Stimulated activated CD8-positive, alpha-beta memory T cell treated with anti-CD3 and anti-CD28 coated beads, Interleukin-15, amount 100 ng/mL, for 24 hours (primary cell): ENCODE data around the gene HSD11B1L.

ENCODE experiments used
- DNase-seq: peaks from one replicate; pipeline ENCODE4 v3.0.0-alpha.2; 2020; ENCODE audit warnings: low read depth

The HSD11B1L gene

DNA sequence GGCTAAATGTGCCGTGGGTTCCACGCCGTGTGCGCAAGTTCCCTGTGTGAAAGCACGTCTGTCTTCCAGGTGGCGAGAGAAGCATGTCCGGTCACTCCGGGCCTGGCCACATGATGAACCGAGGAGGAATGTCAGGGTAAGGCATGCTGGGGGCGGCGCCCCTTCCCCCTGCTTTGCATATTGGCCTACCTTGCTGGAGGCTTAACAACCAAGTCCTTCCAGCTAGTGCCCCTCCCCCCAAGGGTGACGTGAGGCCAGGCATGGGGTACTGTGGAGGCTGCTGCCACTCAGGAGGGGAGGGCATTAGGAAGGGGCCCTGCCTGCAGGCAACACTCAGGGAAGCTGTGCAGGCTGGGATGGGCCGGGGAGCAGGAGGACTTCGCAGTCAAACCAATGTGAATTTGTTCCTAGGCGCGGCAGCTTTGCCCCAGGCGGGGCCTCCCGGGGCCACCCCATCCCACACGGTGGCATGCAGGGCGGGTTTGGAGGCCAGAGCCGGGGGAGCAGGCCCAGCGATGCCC lies 13.0 kb upstream of the HSD11B1L start:
- no peak for DNase-seq

DNA sequence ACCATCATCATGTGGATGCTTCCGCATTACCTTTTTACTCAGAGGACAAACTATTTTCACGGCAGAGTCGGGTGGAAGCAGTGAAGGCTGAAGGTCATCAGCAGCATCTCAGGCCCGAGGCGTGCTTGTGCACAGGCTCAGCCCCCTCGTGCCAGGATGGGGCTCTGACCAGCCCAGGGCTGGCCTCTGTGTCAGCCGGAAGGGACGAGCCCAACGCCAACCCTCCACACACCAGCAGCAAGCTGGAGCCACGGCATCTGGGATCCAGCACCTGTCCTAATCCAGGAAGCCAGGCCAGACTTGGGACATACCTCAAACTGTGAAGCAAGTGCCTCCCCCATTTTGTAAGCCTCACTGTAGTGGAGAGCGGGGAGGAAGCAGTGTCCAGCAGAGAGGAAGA lies 11.6 kb upstream of the HSD11B1L start:
- DNase-seq, result no peak

DNA sequence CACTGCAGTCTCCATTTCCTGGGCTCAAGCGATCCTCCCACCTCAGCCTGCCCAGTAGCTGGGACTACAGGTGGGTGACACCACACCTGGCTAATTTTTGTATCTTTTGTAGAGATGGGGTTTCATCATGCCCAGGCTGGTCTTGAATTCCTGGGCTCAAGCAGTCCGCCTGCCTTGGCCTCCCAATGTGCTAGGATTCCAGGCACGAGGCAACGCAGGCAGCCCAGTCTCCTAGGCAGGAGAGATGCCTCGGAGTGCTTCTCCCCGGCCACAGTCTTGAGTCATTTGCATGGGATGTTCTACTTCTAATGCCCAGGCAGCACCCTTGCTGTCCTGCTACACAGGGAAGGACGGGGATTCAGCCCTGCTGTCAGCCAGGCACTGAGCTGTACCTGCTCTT lies 9.2 kb upstream of the HSD11B1L start:
- no peak for DNase-seq

DNA sequence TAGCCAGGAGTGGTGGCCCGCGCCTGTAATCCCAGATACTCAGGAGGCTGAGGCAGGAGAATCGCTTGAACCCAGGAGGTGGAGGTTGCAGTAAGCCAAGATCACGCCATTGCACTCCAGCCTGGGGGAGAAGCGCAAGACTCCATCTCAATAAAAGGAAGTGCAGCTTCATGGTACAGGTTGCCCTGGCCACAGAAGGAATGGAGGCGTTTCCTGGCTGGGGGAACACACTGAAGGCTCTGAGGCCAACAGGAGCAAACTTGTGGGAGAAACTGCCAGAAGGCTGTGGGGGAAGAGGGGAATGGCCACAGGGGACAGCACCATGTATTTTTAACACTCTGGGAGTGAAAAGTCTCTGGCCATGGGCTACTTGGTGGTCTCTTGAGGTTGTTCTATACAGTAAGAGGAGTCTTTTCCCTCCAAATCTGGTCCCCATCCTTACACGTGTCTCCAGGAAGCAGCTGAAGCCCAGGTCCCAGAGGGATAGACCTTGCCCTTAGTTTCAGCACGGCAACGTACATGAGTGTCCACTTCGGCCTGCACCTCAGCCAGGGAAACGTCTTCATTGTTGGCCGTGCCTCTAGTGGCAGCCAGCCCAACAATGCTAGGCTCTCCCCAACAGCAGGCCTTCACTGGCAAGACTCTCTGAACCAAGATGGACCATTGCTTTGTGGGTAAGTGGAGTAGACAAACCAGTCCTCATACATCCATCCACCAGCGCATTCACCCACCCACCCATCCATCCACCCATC lies 7.9 kb upstream of the HSD11B1L start:
- no peak for DNase-seq

DNA sequence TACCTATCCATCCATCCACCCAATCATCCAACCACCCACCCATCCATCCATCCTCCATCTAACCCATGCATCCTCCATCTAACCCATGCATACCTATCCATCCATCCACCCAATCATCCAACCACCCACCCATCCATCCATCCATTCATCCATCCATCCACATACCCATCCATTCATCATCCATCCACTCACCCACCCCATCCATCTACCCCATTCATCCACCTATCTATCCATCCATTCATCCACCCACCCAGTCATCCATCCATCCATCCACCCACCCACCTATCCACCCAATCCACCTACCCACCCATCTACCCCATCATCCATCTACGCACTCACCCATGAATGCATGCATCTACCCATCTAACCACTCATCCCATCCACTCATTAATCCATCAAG lies 7.1 kb upstream of the HSD11B1L start:
- no peak for DNase-seq

DNA sequence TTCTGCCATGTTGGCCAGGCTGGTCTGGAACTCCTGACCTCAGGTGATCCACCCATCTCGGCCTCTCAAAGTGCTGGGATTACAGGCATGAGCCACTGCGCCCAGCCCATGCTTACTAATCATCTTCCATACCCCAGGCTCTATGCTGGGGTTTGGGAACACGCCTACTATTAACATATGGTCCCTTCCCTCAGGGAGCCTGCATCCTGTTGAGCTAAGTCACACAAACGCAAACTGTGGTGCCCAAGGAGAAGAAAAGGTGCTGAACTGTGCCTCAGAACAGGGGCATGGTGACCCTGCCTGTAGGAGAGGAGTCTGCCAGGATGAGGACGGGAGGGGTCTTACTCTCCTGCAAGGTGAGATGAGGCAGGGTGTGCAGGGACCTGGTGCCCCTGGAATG lies 6.1 kb upstream of the HSD11B1L start:
- no peak for DNase-seq

DNA sequence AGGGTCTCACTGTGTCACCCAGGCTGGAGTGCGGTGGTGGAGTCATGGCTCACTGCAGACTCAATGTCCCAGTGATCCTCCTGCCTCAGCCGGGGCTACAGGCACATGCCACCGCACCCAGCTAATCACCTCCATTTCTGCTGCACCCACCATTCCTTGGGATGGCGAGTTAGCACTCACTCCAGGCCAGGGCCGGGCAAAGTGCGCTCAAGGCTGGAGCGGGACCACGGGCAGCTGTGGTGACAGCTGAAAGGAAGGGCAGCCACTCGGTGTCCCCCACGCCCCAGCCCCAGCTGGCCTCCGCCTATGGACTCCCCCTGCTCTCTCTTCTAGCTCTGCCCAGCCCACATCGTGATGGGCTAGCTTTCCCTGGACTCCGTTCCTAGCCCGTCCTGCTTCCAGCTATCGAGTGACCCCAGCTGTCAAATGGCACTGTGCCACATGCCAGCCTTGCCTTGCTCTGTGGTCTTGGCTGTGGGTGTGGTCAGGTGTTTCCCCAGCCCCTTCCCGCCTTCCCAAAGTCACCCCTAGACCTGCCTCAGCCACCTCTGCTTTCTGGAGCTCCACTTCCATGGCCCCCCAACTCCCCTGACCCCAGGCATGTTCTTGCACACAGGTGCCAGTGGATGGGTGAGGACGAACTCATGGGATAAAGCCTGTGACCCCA lies 4.6 kb upstream of the HSD11B1L start:
- no peak for DNase-seq

DNA sequence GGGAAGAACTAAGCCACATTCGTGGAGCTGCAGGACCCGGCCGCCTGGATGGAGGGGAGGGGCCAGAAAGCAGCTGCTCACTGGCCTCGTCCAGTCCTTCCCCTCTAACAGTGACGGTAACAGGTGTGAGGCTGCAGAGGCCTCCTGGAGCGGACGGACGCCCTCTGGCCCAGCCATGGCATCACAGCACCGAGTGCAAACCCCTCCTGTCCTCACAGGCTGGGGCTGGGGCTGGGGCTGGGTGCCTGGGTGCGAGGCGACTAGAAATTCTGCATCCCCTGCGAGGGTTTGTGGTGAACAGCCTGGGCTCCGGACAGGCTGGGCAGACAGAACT lies 4.1 kb upstream of the HSD11B1L start:
- DNase-seq, result no peak

DNA sequence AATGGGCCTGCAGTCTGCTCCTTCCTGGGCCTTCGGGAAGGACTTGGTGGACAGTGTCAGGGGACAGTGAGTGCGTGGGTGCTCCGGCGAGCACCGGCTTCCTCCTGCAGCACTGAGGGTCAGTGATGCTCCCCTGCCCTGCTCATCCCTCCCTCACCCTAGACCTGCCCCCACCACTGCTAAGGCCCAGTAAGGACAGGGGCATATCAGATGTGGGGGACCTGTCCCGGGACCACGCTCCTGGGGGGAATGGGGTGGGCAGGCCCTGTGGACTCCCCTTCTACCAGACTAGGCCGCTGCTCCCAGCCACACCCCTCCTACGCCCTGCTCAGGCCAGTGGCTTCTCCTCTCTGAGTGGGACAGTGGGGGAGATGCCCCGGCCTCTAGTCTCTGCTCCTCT lies 3.7 kb upstream of the HSD11B1L start:
- no peak for DNase-seq

DNA sequence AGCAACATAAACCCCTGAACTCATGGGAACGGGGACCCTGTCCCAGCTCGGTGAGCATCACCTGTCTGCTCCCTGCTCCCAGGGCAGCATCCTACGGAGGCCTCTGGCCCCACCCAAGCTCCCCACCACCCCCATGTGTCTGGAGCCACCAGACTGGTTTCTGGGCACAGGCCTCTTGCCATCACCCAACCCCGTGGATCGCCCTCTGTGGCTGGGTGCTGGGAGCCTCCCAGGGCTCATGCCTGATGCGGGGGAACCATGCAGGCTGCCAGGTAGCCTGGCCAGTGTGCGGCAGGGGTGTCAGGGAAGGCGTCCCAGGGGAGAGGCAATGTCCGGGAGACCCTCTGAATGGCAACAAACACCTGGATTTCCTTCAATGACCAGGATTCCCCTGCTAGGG lies 3.2 kb upstream of the HSD11B1L start:
- DNase-seq, result no peak

DNA sequence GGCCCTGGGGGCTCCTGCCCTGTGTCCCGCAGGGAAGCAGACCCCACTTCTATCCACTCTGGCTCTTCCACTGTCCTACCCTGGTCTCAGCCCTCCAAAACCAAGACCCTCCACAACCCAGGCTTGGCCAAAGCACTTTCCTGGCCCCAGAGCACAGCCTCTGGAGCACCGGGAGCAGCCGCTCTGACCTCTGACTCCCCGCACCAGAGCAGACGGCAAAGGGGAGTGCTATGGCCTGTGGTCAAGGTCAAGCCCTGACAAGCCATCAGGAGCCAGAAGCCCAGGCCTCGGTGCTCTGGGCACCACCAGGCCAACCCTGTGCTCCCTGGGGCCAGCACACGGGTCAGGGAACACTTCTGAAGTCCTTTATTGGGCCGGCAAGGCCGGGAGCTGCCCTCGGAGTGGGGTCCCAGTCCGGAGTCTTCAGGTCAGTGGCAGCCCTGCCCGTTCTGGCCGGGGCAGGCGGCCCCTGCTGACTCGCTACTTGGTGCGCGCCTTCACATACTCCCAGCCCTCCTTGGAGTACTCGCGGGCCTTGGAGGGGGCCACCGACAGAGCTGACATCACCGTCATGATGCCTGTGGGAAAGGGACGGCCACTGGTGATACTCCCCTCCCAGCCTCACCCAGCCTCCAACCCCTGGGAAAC lies 2.6 kb upstream of the HSD11B1L start:
- no peak for DNase-seq

DNA sequence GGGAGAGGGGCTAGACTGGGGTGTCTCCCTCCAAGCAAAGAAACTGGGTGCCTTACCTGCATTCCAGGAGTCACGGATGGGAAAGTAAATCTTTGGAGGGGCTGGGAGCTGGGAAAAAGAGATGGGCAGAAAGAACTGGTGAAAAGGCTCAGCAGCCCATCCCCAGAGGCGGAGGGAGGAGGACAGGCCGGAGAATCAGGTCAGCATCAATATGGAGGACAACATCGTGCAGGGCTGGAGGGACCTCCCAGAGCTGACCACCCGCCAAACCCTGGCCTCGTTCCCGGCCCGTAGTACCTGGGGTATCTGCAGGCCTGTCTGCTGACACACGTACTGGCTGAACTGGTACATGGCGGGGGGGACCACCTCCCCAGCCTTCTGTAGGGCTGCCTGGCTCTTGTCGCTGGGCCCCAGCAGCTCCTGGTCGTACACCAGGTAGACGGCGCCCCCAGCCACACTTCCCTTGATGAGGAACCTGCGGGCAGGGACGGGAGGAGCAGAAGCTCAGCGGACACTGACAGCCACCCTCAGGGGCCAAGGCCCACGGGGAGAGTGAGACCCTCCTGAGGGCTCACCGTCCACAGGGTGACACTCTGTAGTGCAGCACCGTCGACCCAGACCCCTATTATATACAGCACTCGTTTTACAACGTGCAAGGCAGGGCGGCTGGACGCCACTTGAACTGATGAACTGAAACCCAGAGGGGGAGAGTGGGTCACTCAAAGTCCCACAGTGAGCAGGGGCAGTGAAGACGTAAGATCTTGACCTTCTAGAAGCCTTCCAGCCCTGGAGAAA lies 1.3 kb upstream of the HSD11B1L start:
- no peak for DNase-seq

DNA sequence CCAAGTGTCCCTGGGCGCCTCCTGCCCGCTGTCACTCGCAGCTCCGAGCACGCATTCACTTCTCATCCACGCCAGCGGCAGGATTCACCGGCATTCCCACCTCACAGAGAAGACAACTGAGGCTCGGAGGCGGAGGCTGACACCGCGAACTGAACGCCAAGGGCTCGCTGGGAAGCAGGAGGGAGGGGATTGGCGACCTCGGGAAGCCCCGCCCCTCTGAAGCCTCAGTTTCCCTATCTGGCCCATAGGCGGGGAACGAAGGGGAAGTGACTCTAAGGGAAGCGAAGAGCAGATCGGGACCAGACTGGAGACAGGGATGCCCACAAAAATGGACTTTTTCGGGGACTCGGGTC lies 767 bp upstream of the HSD11B1L start:
- no peak for DNase-seq

DNA sequence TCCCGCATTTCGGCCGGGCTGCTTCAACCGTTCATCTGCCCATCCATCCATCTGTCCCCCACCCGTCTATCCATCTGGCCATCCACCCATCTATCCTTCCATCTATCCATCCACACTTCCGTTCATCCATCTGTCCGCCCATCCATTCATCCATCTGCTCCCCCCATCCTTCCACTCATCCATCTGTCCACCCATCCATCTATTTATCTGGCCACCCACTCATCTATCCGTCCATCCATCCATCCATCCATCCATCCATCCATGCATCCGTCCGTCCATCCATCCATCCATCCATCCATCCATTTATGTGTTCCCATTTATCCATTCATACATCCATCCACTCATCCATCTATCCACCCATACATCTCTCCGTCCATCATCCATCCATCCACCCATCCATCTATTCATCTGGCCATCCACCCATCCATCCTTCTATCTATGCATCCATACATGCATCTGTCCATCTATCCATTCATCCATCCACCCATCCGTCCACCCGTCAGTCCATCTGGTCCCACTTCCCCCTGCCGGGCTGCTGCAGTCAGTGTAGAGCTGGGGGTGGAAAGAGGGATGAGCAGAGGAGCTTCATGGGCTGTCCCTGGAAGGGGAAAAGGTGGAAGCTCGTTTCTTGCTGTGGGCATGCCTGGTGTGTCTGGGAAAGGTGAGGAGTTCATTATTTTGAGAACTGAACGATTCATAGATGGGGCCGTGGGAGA lies 722 bp downstream of the HSD11B1L start:
- no peak for DNase-seq

DNA sequence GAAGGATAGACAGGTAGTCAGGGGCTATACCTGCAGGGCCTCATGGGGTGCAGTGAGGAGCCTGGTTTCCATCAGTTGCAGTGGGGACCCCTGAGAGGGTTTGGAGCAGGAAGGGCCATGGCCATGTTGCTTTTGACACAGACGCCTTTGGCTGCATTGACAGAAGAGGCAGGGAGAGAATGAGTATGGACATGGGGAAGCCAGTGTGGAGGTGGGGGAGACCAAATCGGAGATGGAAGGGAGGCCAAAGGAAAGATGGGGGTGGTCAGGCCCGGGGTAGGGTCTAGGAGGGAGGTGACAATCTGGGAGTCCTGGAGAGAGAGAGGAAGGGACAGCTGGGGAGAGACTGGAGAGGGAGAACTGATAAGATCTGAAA lies 1.3 kb downstream of the HSD11B1L start:
- DNase-seq, result no peak

DNA sequence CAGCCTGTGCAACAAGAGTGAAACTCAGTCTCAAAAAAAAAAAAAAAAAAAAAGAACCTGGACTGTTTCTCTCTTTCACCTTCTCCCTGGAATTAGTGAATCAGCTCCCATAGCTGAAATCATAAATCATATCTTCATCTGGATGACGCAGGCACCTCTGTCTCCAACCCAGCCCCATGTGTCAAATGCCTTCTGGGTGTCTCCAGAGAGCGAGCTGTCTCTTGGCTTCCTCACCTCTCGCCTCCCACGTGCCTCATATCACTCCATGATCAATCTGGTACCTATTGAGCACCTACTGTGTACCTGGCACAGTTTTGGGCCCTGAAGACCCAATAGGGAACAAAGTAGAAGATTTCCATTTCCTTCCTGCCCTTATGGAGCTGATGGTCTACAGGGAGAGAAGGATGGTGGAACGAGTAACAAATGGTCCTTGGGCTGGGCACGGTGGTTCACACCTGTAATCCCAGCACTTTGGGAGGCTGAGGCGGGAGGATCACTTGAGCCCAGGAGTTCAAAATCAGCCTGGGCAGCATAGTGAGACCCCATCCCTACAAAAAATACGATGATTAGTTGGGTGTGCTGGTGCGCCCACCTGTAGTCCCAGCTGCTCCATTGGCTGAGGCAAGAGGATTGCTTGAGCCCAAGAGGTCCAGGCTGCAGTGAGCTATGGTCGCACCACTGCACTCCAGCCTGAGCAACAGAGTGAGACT lies 2.5 kb downstream of the HSD11B1L start:
- no peak for DNase-seq

DNA sequence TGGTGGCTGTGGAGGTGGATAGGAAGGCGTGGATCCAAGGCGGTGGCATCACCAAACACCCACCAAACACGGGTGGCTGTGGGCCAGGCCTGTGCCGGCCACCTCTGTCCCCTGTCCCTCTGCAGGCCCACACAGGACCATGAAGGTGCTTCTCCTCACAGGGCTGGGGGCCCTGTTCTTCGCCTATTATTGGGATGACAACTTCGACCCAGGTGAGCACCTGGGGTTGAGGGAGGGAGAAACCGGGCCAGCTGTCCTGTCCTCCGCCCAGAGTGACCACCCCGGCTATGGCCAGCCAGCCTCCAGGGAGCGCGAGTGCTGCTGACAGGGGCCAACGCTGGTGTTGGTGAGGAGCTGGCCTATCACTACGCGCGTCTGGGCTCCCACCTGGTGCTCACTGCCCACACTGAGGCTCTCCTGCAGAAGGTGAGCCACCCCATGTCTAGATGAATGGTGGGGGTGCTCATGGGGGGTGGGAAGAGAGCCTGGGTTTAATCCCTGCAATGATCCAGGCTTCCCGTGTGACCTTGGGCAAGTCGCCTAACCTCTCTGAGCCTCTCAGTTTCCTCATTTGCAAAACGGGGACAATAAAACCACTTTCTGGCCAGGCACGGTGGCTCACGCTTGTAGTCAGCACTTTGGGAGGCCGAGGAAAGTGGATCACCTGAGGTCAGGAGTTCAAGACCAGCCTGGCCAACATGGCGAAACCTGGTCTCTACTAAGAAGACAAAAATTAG lies 4.0 kb downstream of the HSD11B1L start:
- DNase-seq, result no peak

DNA sequence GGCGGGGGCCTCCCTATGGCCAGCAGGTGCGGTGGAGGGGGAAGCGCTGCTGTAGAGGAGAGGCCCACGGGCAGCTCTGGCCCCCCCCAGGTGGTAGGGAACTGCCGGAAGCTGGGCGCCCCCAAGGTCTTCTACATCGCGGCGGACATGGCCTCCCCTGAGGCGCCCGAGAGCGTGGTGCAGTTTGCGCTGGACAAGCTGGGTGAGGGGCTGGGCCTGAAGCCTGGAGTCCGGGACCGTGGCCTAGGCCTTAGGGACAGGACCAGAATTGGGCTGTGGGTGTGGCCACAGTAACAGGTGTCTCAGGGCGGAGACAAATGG lies 5.5 kb downstream of the HSD11B1L start:
- no peak for DNase-seq

DNA sequence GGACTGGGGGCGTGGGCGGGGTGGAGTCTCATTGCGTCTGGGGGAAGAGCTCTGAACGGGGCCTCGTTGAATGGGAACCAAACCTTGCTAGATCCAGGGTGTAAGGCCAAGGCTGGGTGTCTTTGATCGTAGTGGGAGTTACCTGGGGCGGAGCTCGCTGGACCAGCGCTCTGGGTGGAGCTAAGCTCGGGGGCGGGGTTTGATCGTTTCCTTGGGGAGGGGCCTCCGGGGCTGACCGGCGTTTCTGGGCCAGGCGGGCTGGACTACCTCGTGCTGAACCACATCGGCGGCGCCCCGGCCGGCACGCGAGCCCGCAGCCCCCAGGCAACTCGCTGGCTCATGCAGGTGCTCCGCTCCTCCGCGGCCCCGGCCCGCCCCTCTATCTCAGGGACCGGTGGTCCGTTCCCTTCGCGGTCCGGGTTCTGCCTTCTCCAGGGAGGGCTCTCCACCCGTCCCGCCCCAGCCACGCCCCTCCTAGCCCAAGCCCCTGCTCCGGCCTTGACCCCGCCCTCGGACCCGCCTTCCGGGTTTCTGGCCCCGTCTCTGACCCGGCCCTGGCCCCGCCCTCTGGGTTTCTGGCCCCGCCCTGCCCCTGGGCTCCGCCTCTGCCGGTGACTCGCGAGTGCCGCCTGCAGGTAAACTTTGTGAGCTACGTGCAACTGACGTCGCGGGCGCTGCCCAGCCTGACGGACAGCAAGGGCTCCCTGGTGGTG lies 6.0 kb downstream of the HSD11B1L start:
- DNase-seq, result peak; percentile 100
